Activated naive CD8-positive, alpha-beta T cell treated with anti-CD3 and anti-CD28 coated beads, Interleukin-2, amount 50 U/mL, for 24 hours (primary cell): ENCODE measurements around the gene SERPINB10.

Source experiments
- ATAC-seq: fragments of 150-1000 bp; cut with Tn5 transposase; one replicate; pipeline ENCODE4 v1.10.0; 2021
- DNase-seq: peaks from one replicate; pipeline ENCODE4 v3.0.0; 2021
- H3K27ac Mint-ChIP-seq: one replicate; pipeline ENCODE4 v1.8.0; 2021; ENCODE audit warnings: mild to moderate bottlenecking, mixed read lengths
- H3K27me3 Mint-ChIP-seq: one replicate; pipeline ENCODE4 v1.8.0; 2021; ENCODE audit warnings: mixed read lengths
- H3K36me3 Mint-ChIP-seq: one replicate; pipeline ENCODE4 v1.8.0; 2021; ENCODE audit warnings: low read depth, mixed read lengths
- H3K4me1 Mint-ChIP-seq: one replicate; pipeline ENCODE4 v1.8.0; 2021; ENCODE audit warnings: mixed read lengths
- H3K4me3 Mint-ChIP-seq: one replicate; pipeline ENCODE4 v1.8.0; 2021; ENCODE audit warnings: mild to moderate bottlenecking, moderate library complexity, mixed read lengths
- H3K9me3 Mint-ChIP-seq: one replicate; pipeline ENCODE4 v1.8.0; 2021; ENCODE audit warnings: mixed read lengths

SERPINB10 gene

GRCh38 chr18:63949068-63949737 lies 41.4 kb downstream of the SERPINB10 start, which contains the start of gene HMSD:
Gene HMSD (plus strand): TSS chr18:63949301. CDS start chr18:63953456, 4,155 bp downstream.
- Mint-ChIP-seq H3K9me3 (peaks cover 6% of the 10 kb centered on the region), H3K4me3 (peak within 1 kb of the TSS; percentile 75), H3K4me1 (peaks cover 45% of the 10 kb centered on the region), H3K36me3 (peaks cover 5% of the 10 kb centered on the region), H3K27ac (peak within 1 kb of the TSS; percentile 46), H3K27me3 (peaks cover 39% of the 10 kb centered on the region)
- peak; percentile 70 for DNase-seq
- ATAC-seq = peak; percentile 89

GRCh38 chr18:63951302-63951705 lies 43.5 kb downstream of the SERPINB10 start:
- peaks cover 6% of the 10 kb centered on the region for H3K9me3 Mint-ChIP-seq

GRCh38 chr18:63953811-63954210 lies 46.1 kb downstream of the SERPINB10 start:
- no peak for ATAC-seq
- DNase-seq = no peak
- peaks cover 35% of the 10 kb centered on the region for H3K4me1 Mint-ChIP-seq
- peaks cover 26% of the 10 kb centered on the region for H3K27me3 Mint-ChIP-seq
- H3K9me3 Mint-ChIP-seq = peaks cover 6% of the 10 kb centered on the region
- no peak overlapping the region for H3K27ac Mint-ChIP-seq
- no peak overlapping the region for H3K4me3 Mint-ChIP-seq
- H3K36me3 Mint-ChIP-seq = peaks cover 10% of the 10 kb centered on the region

More at GRCh38 chr18:63951302-63951705, 43.5 kb downstream of the SERPINB10 start:
- peak overlapping the region; percentile 38 for H3K27ac Mint-ChIP-seq
- H3K4me3 Mint-ChIP-seq = peak overlapping the region; percentile 58
- peak; percentile 77 for ATAC-seq
- peaks cover 32% of the 10 kb centered on the region for H3K27me3 Mint-ChIP-seq
- H3K36me3 Mint-ChIP-seq = peaks cover 10% of the 10 kb centered on the region
- DNase-seq = peak; percentile 25
- peaks cover 47% of the 10 kb centered on the region for H3K4me1 Mint-ChIP-seq

- Mint-ChIP-seq H3K27me3 (peaks cover 32% of the 10 kb centered on the region), H3K4me3 (no peak overlapping the region), H3K36me3 (peaks cover 5% of the 10 kb centered on the region), H3K4me1 (peaks cover 14% of the 10 kb centered on the region), H3K9me3 (no peaks in the 10 kb centered on the region), H3K27ac (no peak overlapping the region)
- DNase-seq (no peak), ATAC-seq (peak; percentile 59)
Measured at GRCh38 chr18:63956755-63957154, 49.0 kb downstream of the SERPINB10 start.

- peaks cover 24% of the 10 kb centered on the region for H3K27me3 Mint-ChIP-seq
- H3K36me3 Mint-ChIP-seq = no peaks in the 10 kb centered on the region
- no peak overlapping the region for H3K4me3 Mint-ChIP-seq
- no peaks in the 10 kb centered on the region for H3K9me3 Mint-ChIP-seq
- DNase-seq (no peak), ATAC-seq (no peak)
- H3K4me1 Mint-ChIP-seq = peaks cover 18% of the 10 kb centered on the region
- no peak overlapping the region for H3K27ac Mint-ChIP-seq
Measured at GRCh38 chr18:63960891-63961290, 53.1 kb downstream of the SERPINB10 start.

- ATAC-seq (no peak), DNase-seq (no peak)
- Mint-ChIP-seq H3K4me1 (peaks cover 15% of the 10 kb centered on the region), H3K36me3 (no peaks in the 10 kb centered on the region), H3K9me3 (no peaks in the 10 kb centered on the region), H3K4me3 (no peak overlapping the region), H3K27me3 (peaks cover 21% of the 10 kb centered on the region), H3K27ac (no peak overlapping the region)
Measured at GRCh38 chr18:63961435-63961980, 53.8 kb downstream of the SERPINB10 start.

GRCh38 chr18:63962137-63962536 lies 54.4 kb downstream of the SERPINB10 start:
- Mint-ChIP-seq H3K36me3 (no peaks in the 10 kb centered on the region), H3K4me3 (no peak overlapping the region), H3K4me1 (peaks cover 12% of the 10 kb centered on the region), H3K27ac (no peak overlapping the region), H3K9me3 (no peaks in the 10 kb centered on the region), H3K27me3 (peaks cover 15% of the 10 kb centered on the region)
- DNase-seq = no peak
- ATAC-seq = peak; percentile 78

- Mint-ChIP-seq H3K27ac (no peak overlapping the region), H3K4me1 (peaks cover 13% of the 10 kb centered on the region), H3K36me3 (no peaks in the 10 kb centered on the region), H3K27me3 (peaks cover 9% of the 10 kb centered on the region), H3K4me3 (no peak overlapping the region), H3K9me3 (no peaks in the 10 kb centered on the region)
- DNase-seq = peak; percentile 19
- peak; percentile 47 for ATAC-seq
Measured at GRCh38 chr18:63963615-63964256, 56.0 kb downstream of the SERPINB10 start.

GRCh38 chr18:63964908-63965307 lies 57.1 kb downstream of the SERPINB10 start:
- no peak overlapping the region for H3K4me3 Mint-ChIP-seq
- no peaks in the 10 kb centered on the region for H3K36me3 Mint-ChIP-seq
- H3K4me1 Mint-ChIP-seq = peaks cover 25% of the 10 kb centered on the region
- ATAC-seq (no peak), DNase-seq (no peak)
- no peak overlapping the region for H3K27ac Mint-ChIP-seq
- no peaks in the 10 kb centered on the region for H3K9me3 Mint-ChIP-seq
- peaks cover 5% of the 10 kb centered on the region for H3K27me3 Mint-ChIP-seq

- ATAC-seq = no peak
- H3K9me3 Mint-ChIP-seq = no peaks in the 10 kb centered on the region
- DNase-seq = no peak
- H3K36me3 Mint-ChIP-seq = no peaks in the 10 kb centered on the region
- H3K27ac Mint-ChIP-seq = no peak overlapping the region
- H3K4me1 Mint-ChIP-seq = peaks cover 29% of the 10 kb centered on the region
- no peak overlapping the region for H3K4me3 Mint-ChIP-seq
- H3K27me3 Mint-ChIP-seq = peaks cover 5% of the 10 kb centered on the region
Measured at GRCh38 chr18:63965716-63966330, 58.1 kb downstream of the SERPINB10 start.

GRCh38 chr18:63969942-63970808 lies 62.4 kb downstream of the SERPINB10 start, which contains the start of gene SERPINB8:
Gene SERPINB8 (plus strand): TSS chr18:63970081. CDS start chr18:63978309, 8,228 bp downstream.
- Mint-ChIP-seq H3K27me3 (no peaks in the 10 kb centered on the region), H3K4me1 (peaks cover 52% of the 10 kb centered on the region), H3K27ac (peak within 1 kb of the TSS; percentile 93), H3K9me3 (no peaks in the 10 kb centered on the region), H3K36me3 (peaks cover 3% of the 10 kb centered on the region), H3K4me3 (peak within 1 kb of the TSS; percentile 88)
- ATAC-seq (peak; percentile 92), DNase-seq (peak; percentile 82)

- peaks cover 53% of the 10 kb centered on the region for H3K4me1 Mint-ChIP-seq
Measured at GRCh38 chr18:63970809-63971205, 63.0 kb downstream of the SERPINB10 start.

GRCh38 chr18:63971320-63972001 lies 63.7 kb downstream of the SERPINB10 start:
- Mint-ChIP-seq H3K9me3 (no peaks in the 10 kb centered on the region), H3K27ac (peak overlapping the region; percentile 93), H3K36me3 (peaks cover 3% of the 10 kb centered on the region), H3K4me3 (peak overlapping the region; percentile 88), H3K27me3 (no peaks in the 10 kb centered on the region), H3K4me1 (peaks cover 53% of the 10 kb centered on the region)
- ATAC-seq (no peak), DNase-seq (no peak)

More at GRCh38 chr18:63970809-63971205, 63.0 kb downstream of the SERPINB10 start:
- no peaks in the 10 kb centered on the region for H3K9me3 Mint-ChIP-seq
- peak overlapping the region; percentile 93 for H3K27ac Mint-ChIP-seq
- no peaks in the 10 kb centered on the region for H3K27me3 Mint-ChIP-seq
- ATAC-seq (peak; percentile 2), DNase-seq (no peak)
- H3K4me3 Mint-ChIP-seq = peak overlapping the region; percentile 88
- H3K36me3 Mint-ChIP-seq = peaks cover 3% of the 10 kb centered on the region
